HG03565 (cell line): ENCODE data around the gene STK4.

Experiments
- ATAC-seq: cut with Tn5 transposase; IDR thresholded peaks from one replicate; pipeline ENCODE4 v1.9.1; 2021; ENCODE audit warnings: mild to moderate bottlenecking, moderate library complexity; ENCODE audit not compliant: unreplicated experiment

STK4 gene

DNA sequence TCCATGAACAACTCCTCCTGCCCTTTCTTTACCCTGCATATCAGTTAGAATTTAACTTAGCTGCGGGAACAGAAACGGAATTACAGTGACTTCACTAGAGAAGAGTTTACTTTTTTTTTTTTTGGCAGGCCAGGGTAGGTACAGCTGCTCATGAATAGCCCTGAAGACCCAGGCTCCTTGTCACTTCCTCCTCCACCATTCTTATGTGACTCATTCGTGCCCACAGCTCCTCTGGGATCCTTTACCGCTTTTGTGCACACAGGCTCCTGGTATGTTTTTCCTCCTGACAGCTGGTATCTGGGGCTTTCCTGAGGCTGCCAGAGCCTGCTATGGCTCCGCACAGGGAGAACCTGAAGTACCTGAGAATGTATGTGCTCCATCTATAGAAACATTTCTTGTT is 138.5 kb downstream of the STK4 start:
- no peak for ATAC-seq

DNA sequence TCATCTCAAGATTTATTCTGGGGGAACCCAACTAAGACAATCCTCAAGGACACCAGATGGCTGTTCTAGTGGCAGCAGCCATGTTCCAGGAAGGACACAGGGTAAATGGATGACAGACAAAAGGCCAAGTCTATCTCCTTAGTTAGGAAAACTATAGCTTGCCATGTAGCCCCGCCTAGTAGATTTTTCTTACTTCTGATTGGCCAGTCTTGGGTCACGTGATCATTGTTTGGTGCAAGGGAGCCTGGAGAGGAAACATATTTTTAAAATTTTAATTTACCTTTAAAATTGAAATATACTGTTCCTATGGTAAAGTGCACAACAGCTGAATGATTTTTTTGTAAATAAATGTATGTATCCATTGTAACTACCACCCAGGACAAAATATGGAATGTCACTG is 139.0 kb downstream of the STK4 start:
- no peak for ATAC-seq

DNA sequence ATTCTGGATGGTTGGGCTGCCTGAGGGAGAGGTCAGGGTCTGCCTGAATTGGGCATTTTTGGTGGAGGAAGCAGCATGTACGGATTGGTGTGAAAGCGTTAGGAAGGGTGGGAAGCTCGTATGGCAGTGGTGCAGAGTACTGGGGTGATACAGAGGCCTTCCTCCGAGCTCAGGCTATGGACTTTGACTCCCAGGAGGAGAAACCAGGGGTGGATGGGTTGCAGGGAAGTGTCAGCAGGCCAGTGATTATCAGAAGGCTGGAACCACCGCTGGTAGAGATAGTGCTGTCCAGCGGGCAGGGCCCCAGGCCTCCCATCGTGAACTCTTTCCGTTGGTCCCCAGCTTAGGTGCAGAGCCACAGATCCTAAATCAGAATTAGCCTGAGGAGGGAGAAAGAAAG is 143.3 kb downstream of the STK4 start:
- no peak for ATAC-seq

DNA sequence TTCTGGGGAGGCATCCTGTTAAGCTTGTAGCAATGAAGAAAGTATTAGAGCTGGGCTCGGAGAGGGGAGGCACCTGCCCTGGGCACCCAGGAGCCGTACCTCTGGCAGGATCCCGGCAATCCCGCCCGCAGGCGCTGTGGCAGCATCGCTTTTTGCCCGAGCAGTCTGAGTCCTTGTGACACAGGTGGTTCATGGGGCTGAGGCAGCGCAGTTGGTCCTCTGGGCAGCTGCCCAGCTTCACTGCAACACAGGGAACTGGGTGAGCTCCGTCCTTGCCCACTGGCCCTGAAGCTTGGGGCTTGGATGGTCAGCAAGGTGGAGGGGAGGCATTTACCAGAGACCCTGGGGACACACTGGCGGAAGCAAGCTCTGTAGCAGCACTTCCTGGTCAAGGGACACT is 144.0 kb downstream of the STK4 start:
- no peak for ATAC-seq

DNA sequence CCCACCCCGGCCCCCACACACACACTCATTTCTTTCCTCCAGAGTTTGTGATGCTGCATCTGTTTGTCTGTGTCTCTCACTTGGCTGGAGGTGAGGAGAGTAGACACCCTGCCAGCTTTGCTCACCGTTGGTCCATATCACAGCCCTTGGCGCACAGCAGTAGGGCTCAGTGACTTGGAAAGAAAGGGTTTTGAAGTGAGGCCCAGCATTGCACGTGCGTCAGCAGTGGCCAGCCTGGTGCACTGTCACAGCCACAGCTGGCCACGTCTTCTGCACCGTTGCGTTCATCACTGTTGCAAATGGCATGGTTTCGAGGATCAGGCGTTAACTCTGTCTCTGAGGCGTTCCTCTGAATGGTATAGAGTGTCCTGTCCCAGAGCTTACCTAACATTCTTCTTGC is 145.0 kb downstream of the STK4 start:
- no peak for ATAC-seq

DNA sequence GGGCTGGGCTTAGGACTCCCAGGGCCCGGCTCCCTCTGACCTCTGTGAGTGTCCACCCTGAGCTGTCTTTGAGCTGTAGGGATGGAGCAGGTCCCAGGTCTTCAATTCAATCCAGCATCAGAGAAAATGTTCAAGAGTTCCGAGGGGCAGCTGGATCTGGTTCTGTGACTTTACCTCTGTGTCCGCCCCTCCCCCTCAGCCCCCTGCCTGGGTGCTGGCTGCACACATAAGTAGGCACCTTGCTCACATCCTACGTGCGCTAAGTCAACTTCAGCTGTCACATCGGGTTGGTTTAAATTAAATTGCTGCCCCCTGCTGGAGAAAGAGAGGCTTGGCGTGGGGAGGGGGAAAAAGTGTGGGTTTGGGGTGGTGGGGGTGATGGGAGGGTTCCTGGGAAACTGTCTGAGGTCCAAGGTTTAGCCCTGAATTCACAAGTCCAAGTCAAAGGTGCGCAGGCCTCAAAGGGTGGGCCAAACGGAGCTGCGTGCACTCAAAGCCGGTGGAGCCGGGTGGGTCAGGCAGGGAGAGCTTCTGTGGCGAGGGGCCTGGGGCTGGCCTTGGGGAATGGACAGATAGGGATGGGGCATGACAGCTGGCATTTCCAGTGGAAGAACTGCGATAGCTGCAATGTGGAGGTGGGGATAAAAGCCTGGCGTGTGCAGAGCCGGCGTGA is 145.6 kb downstream of the STK4 start:
- no peak for ATAC-seq

- ATAC-seq = no peak
Measured at GRCh38 chr20:45112754-45113153, 146.4 kb downstream of the STK4 start.

DNA sequence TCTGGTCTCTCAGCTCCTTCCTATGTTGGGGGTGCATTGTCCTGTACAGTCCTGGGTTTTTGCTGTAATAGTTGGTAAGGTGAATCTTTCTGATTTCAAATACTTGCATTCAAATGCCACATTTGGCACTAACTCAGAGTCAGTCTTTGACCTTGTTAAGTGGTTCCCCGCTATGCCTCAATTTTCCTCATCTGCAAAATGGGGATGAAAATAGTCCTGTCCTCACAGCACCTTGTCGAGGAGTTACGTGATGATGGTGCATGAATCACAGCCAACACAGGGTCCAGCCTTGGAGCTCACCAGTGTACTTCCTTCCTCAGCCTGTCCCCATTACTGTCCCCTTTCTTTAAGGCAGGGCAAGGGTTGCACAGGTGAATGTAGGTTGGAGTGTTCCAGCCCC is 147.6 kb downstream of the STK4 start:
- no peak for ATAC-seq

DNA sequence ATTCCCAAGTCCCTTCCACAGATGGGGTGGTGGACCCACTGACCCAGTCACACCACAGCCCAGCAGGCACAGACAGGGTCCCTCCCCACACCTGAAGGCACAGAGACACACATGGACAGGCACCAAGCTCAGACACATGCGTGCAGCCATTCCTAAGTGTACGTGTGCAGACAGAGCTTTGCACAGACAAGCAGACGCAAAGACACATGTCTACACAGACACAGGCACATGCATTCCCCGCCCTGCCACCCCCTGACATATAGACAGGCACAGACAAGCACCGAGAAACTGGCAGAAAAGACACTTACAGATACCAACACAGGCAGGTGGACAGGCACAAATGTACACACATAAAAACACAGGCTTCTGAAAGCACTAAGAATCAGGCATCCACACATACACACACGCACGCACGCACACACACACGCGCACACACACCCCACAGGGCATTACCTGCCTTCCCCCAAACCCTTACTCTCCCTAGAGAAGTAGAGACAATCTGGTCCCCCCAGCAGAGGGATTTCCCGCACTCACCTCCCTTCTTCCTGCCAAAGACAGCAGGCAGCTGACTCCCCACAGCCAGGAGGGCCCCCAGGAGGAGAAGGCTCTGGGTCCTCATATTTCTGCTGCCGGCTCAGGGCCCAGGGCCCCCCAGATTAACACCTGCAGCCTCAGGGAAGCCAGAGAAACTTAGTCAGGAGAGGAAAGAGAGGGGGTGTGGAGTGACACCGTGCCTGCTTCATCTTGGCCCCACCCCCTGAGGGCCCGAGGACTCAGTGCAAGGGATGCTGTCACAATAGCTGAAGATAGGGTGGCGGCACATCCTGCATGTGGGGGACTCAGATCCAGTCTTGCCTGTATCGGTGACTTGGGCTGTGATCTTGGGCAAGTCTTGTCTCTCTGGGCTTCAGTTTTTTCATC is 148.4 kb downstream of the STK4 start, which contains the start of gene WFDC5:
Gene WFDC5, minus strand, starts transcription at position 710 of the 921 bp plus-strand sequence. Its CDS starts 91 bp downstream, at position 619.
- no peak for ATAC-seq

DNA sequence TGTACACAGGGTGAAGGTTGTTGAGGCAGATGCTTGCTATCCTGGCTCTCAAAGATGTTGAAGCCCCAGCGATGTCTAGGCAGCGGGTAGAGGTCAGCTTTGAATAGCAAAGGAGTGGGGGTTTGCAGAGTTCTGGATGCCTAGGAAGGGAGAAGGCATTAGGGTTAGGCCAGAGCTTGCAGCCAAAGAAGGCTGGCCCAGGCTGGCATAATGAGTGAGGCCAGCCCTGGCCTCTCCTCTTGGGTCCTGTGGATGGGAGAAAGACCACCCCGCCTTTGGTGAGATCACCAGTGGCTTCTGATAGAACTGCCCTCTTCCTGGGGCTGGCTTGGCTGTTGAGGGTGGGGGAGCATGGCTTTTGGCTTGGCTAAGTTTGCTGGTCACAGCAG is 149.1 kb downstream of the STK4 start:
- ATAC-seq = no peak

- no peak for ATAC-seq
Measured at GRCh38 chr20:45115829-45116228, 149.5 kb downstream of the STK4 start.

DNA sequence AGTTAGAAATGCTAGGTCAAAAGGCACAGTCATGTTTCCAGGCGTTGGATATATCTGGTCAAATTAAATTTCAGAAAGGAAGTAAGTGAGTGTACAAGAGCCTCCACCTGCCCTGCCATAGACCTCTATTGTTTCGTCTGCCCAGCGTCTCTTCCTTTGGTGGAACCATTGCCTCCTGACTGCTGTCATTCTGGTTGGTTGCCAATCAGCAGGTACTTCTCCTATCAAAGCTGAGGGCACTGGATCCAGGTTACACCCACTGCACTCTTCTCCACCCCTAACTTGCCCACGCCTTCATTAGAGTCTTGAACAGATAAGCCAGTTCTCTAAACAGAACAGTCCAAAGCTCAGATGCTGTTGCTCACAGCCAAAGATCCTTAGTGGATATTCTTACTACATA is 151.3 kb downstream of the STK4 start:
- no peak for ATAC-seq

DNA sequence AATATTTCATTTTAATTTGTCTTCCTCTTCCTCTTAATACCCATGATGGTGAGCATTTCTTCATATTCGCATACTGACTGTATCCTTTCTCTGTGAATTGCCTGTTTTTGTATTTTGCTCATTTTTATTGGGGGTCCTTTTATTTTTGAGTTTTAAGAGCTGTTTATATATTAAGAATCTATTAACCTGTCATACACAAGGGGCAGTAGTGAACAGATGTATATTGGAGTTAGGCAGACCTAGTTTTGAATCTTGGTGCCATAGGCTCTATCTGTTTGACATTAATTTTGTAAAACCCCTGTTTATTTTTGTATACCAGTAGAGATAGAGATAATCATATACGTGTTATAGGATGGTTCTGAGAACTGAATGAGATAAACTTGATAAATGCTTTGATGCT is 151.7 kb downstream of the STK4 start:
- ATAC-seq = no peak

DNA sequence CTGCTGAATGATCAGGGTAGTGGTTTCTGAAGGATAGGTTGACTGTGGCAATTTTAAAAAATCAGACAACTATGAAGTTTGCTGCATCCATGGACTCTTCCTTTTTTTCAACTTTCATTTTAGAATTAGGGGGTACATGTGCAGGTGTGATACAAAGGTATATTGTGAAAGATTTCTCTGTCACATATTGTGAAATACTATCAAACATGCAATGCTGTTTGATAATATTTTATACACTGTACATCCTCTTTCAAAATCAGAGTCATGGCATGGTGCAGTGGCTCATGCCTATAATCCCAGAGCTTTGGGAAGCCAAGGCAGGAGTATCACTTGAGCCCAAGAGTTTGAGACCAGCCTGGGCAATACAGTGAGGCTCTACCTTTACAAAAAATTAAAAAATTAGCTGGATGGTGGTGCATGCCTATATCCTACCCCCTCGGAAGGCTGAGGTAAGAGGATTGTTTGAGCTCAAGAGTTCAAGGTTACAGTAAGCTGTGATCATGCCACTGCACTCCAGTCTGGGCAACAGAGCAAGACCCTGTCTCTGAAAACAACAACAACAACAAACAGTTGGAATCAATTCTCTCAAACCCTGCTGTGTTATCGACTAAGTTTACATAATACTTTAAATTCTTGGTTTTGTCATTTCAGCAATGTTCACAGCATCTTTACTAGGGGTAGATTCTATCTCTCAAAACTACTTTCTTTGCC is 153.4 kb downstream of the STK4 start:
- no peak for ATAC-seq

DNA sequence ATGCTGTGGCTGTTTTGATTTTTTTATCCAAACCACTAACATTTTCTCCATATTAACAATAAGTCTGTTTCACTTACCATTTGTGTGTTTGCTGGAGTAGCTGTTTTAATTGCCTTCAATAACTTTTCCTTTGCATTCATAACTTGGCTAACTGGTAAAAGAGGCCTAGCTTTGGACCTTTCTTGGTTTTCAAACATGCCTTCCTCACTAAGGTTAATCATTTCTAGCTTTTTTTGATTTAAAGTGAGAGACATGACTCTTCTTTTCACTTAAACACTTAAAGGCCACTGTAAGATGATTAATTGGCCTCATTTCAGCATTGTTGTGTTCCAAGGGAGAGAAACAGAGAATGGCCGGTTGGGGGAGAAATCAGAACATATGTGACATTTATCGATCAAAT is 155.1 kb downstream of the STK4 start:
- no peak for ATAC-seq

- no peak for ATAC-seq
Measured at GRCh38 chr20:45124365-45124764, 158.1 kb downstream of the STK4 start, which contains the start of gene WFDC12. Gene WFDC12, minus strand, starts transcription at chr20:45124465. Its CDS starts 18 bp downstream, at chr20:45124447.

DNA sequence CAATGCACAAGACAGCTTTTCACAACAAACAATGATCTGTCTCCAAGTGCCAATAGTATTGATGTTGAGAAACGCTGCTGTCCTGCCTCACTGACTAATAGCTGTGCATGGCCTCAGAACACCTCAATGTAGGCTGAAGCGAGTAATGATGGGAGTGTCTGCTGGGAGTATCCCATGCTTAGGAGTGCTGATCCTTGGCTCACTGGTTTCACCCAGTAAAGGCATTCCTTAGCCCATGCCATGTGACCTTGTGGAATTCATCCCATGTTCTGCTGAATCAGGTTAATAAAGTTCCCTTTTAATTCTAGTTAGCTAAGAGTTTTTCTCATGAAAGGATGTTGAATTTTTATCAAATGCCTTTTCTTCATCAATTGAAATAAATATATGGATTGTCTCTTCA is 161.8 kb downstream of the STK4 start:
- ATAC-seq = no peak
